UCSD-AML1 (cell line): ENCODE data around the gene ARHGEF19.
"Not testable (repeated sequence)": the region's sequence is repeated elsewhere in the genome, so short reads cannot be mapped to it uniquely, and the experiment has no call there.

Experiments used
- DNase-seq: peaks from one replicate; lab custom pipeline; 2025; ENCODE audit not compliant: unreplicated experiment; lab: John Stamatoyannopoulos, UW

ARHGEF19 gene

DNA sequence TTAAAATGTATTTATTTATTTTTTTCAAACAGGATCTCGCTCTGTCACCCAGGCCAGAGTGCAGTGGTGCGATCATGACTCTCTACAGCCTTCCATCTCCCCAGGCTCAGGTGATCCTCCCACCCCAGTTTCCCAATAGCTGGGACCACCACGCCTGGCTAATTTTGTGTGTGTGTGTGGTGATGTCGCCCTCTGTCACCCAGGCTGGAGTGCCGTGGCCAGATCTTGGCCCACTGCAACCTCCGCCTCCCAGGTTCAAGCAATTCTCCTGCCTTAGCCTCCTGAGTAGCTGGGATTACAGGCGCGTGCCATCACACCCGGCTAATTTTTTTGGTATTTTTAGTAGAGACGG, 44.3 kb downstream of the ARHGEF19 start:
- DNase-seq = not testable (repeated sequence)

DNA sequence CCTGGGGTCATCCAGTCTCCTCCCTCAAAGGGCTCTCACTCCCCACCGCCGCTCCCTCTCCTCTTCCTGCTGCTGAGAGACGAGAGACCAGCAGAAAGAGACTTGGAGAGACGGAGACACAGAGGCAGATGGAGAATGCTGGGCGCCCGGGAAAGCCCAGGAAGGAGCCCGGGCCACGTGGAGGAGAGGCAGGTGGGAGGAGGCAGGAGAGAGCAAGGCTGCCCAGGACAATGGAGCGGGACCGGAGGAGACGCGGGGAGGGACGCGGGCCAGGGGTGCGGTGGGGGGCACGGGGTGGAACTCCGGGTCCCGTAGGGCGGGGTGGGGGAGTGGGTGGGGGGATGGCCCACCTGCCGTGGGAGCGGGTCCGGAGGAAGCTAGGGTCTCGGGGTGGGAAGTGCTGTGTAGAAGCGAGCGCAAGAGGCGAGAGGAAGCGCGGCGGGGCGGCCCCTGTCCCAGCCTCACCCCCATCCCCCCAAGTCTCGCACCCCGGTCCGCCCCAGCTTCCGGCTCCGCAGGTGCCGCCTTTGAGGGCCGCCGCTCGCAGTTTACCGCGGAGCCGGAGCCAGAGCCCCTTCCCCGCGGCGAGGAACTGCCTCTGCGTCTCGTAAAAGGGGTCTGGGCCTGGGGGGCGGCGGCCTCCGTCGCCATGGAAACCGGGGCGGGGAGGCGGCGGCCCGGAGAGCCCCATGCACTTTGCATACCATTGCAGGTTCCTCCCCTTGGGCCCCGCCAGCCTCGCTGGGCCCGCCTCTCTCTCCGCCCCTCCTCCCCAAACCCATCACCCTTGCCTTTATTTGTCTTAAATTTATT, 44.9 kb downstream of the ARHGEF19 start:
- no peak for DNase-seq

- DNase-seq = no peak
Measured at GRCh38 chr1:16166117-16166516, 46.3 kb downstream of the ARHGEF19 start.

DNA sequence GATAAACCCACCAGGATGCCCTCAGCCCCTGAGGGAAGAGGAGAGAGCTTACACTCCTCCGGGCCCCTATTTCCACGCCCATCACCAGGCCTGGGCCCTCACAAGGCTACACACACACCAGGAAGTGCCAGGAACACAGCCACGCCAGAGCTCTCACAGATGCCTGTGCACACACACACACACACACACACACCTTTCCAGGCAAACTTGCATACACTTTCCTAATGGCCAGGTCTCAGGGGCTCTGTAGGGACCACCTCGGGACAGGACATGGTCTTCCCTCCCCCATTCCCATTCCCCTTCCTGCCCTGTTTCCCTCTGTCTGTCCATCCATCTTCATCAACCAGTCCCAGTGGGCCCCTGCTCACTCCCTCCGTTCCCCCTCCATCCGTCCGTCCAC, 46.9 kb downstream of the ARHGEF19 start:
- peak; percentile 23 for DNase-seq

GRCh38 chr1:16165073-16165364, 47.4 kb downstream of the ARHGEF19 start:
- DNase-seq = no peak

GRCh38 chr1:16164213-16165072, 48.0 kb downstream of the ARHGEF19 start:
- no peak for DNase-seq

GRCh38 chr1:16163608-16164212, 48.7 kb downstream of the ARHGEF19 start:
- not testable (repeated sequence) for DNase-seq

- peak; percentile 54 for DNase-seq
Measured at GRCh38 chr1:16162163-16162822, 50.2 kb downstream of the ARHGEF19 start.

- no peak for DNase-seq
Measured at GRCh38 chr1:16161717-16162116, 50.7 kb downstream of the ARHGEF19 start.

GRCh38 chr1:16158993-16159831, 53.2 kb downstream of the ARHGEF19 start:
- no peak for DNase-seq

DNA sequence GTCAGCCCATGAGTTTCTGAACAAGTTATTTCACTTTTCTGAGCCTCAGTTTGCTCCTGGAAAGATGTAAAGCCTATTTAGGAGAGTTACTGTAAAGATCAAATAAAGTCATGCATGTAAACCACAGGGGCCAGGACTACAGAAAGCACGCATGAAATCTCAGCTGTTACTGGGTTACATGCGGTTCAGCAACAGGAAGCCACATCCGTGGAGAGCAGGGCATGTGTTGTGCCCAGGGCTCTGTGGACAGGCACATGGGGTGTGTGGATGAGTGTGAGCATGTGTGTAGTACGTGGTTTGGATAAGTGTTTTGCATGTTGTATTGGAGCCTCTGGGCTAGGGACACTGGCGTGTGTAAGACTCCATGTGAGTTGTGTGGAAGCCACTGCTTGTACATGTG, 54.4 kb downstream of the ARHGEF19 start:
- DNase-seq = no peak

GRCh38 chr1:16156848-16157495, 55.5 kb downstream of the ARHGEF19 start:
- DNase-seq = peak; percentile 29

DNA sequence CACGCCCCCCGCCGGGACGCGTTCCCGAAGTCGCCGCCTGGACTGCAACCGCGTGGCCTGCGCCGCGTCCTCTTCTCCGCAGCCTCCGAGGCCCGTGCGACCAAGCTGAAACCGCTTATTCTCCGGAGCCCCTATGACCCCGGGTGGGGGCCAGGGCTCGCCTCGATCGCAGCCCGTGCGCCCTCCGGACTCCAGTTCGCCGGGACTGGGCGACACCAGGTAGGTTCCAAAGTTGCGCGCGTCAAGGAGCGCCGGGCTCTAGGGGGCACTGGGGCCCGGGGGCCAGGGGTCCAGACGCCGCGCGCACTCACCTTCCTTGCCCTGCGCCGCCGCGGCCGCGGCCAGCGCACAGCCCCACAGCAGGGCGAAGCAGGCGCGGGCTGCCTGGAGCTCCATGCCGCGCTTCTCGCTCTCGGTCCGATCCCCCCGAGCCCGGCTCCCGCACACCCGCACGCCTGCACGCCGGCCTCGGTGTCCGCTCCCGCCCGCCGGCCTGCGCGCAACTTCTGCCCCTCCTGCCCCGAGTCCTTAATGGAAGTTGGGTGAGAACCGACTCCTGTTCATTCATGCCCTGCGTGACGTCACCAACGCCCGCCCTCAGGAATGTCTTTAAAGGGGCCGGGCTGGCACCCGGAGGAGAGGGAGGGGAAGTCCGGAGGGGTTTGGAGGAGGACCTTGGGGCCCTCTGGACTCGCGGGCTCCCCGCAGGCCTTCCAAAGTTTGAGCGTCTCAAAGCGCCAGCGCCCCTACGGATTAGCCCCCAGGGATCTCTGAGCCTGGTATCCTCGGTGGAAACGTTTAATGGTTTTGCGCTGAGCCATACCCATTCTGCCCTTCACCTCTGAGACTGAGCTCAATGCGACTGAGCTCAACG, 56.7 kb downstream of the ARHGEF19 start, which contains the start of gene EPHA2:
Gene EPHA2 (minus strand): TSS at position 533 of the 874 bp plus-strand sequence. CDS start 137 bp downstream, at position 396.
- DNase-seq = peak; percentile 67

GRCh38 chr1:16153999-16154673, 58.3 kb downstream of the ARHGEF19 start:
- no peak for DNase-seq

DNA sequence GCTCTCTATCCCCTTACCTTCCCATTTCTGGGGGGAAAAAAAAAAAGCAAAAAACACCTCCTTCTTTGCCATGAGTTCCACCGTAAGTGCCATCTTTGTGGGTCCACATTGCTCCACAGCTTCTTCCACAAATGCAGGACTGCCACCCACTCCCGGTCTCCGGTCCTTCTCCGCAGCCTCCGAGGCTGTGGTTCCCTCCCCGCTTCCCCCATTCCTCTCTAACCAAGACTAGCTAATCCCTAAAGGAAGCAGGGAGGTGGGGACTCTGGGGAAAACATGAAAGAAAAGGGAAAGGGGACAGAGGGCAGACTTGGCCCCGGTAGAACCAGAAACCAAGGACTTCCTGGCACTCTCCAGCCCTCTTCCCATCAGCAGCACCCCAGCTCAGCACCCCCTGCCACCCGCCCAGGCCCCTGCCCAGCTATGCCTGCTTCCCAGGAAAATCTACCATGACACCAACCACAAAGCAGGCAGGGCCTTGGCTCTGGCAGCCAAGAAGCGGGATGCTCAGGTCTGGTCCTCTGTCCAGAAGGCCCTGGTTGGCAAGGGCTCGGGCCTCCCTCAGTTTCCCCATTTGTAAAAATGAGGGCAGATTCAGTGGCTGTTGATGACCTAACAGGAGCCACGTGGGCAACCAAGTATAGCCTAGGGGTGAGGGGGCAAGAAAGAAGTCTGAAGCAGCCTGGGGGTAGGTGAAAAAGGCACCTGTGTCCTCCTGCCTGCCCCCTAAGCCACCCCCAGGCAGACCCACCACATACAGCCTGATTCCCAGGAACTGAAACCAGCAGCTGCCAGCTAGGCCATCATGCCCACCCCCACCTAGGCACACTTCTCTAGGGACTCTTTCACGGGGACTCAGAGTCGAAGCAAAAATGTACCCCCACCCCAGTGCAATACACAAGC, 59.1 kb downstream of the ARHGEF19 start:
- no peak for DNase-seq

GRCh38 chr1:16152481-16153087, 59.9 kb downstream of the ARHGEF19 start:
- no peak for DNase-seq

- no peak for DNase-seq
Measured at GRCh38 chr1:16151995-16152384, 60.5 kb downstream of the ARHGEF19 start.
